HL-60 (cell line): ENCODE results near the gene NUPR2.
"Not testable (repeated sequence)": the region's sequence is repeated elsewhere in the genome, so short reads cannot be mapped to it uniquely, and the experiment has no call there.

ENCODE experiments used
- DNase-seq, 2 experiments: peaks; one replicate each; pipeline ENCODE4 v3.0.0-alpha.2; 2010 to 2020; ENCODE audit warnings: low read depth in 1 of 2, low spot score in 1 of 2
- H3K27ac ChIP-seq: fragments of 250-450 bp; sonication (Bioruptor Pico); replicated peaks from 2 replicates; pipeline ENCODE4 v1.5.1; 2020; ENCODE audit warnings: mild to moderate bottlenecking, moderate library complexity
- H3K27me3 ChIP-seq: fragments of 250-450 bp; sonication (Bioruptor Pico); 2 replicates; pipeline ENCODE4 v1.5.1; 2021; ENCODE audit warnings: mild to moderate bottlenecking, moderate library complexity; ENCODE audit not compliant: insufficient read depth, poor library complexity, severe bottlenecking
- H3K4me3 ChIP-seq: replicated peaks from 2 replicates; pipeline ENCODE4 v1.5.1; 2011; ENCODE audit warnings: mild to moderate bottlenecking, control low read depth, low read length; ENCODE audit not compliant: insufficient read depth
- CTCF ChIP-seq: IDR thresholded peaks from one replicate; pipeline ENCODE4 v1.5.1; 2011; ENCODE audit warnings: low read length, control low read depth, inconsistent platforms; ENCODE audit not compliant: insufficient read depth
- GABPA ChIP-seq: IDR thresholded peaks from 2 replicates; pipeline ENCODE4 v1.6.1; 2012; ENCODE audit warnings: low read depth
- POLR2AphosphoS5 ChIP-seq: IDR thresholded peaks from 2 replicates; pipeline ENCODE4 v1.6.1; 2012; ENCODE audit warnings: low read depth

Gene NUPR2

DNA sequence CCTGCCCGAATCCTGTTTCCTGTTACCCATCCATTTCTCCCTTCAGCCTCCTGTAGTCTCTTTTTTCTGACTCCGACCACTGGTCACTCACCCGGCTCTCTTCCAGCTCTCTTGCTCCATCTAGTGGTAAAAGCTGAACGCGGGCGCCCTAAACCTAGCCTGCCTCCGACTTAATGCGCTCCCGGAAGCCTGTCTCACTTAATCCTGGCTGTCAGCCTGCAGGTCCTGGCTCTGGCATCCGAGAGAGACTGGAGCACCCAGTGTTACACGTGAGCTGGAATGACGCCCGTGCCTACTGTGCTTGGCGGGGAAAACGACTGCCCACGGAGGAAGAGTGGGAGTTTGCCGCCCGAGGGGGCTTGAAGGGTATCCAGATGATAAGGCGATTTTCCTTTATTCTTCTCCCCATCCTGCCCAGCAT lies 41.8 kb downstream of the NUPR2 start:
- Histone ChIP-seq H3K27ac (no peak overlapping the region), H3K4me3 (no peak overlapping the region), H3K27me3 (no peaks in the 10 kb centered on the region)
- DNase-seq = peak in 1 of 2 experiments; percentile 75
- TF ChIP-seq POLR2AphosphoS5 (no peak), CTCF (peak; percentile 83), GABPA (no peak)

GRCh38 chr7:56066376-56066775 lies 49.8 kb downstream of the NUPR2 start:
- H3K4me3 ChIP-seq, H3K27me3 ChIP-seq, H3K27ac ChIP-seq, DNase-seq: not testable (repeated sequence)
